Liver (tissue), 9 donors: ENCODE results near the gene CCDC61. TPM values are rescaled to one million over a fixed set of nuclear protein-coding genes. Genes with fewer than 3 reads are reported as not detected.

Experiments
- DNase-seq: peaks from one replicate; pipeline ENCODE4 v3.0.0-alpha.2; 2017; ENCODE audit warnings: low spot score
- H3K27ac ChIP-seq, 2 donors: one replicate each; pipeline ENCODE4 v1.7.0; 2013; ENCODE audit warnings: inconsistent platforms in 2 of 2, low read length in 2 of 2, control low read depth in 1 of 2, low read depth in 1 of 2, mild to moderate bottlenecking in 1 of 2
- H3K27me3 ChIP-seq, 4 donors: one replicate each; pipeline versions ENCODE4 v1.6.1 to v1.7.0; 2013; ENCODE audit warnings: low read length in 3 of 4, inconsistent platforms in 1 of 4, mild to moderate bottlenecking in 1 of 4, moderate library complexity in 1 of 4; ENCODE audit not compliant: control insufficient read depth in 4 of 4, insufficient read depth in 4 of 4
- H3K36me3 ChIP-seq, 4 donors: one replicate each; pipeline versions ENCODE4 v1.6.1 to v1.7.0; 2013; ENCODE audit warnings: low read length in 3 of 4, mild to moderate bottlenecking in 3 of 4, low read depth in 1 of 4, moderate library complexity in 1 of 4; ENCODE audit not compliant: control insufficient read depth in 4 of 4, insufficient read depth in 3 of 4
- H3K4me1 ChIP-seq, 4 donors: one replicate each; pipeline versions ENCODE4 v1.6.1 to v1.7.0; 2013; ENCODE audit warnings: low read length in 3 of 4, mild to moderate bottlenecking in 3 of 4, moderate library complexity in 1 of 4; ENCODE audit not compliant: control insufficient read depth in 4 of 4, insufficient read depth in 4 of 4
- H3K4me3 ChIP-seq, 3 donors: one replicate each; pipeline versions ENCODE4 v1.6.1 to v1.7.0; 2013; ENCODE audit warnings: low read length in 3 of 3, control low read depth in 1 of 3, low read depth in 1 of 3, mild to moderate bottlenecking in 1 of 3
- H3K9ac ChIP-seq, 2 donors: one replicate each; pipeline ENCODE4 v1.7.0; 2013; ENCODE audit warnings: low read length in 2 of 2, mild to moderate bottlenecking in 2 of 2, moderate library complexity in 2 of 2, control low read depth in 1 of 2, low read depth in 1 of 2
- H3K9me3 ChIP-seq, 4 donors: one replicate each; pipeline versions ENCODE4 v1.6.1 to v1.7.0; 2013; ENCODE audit warnings: low read length in 3 of 4; ENCODE audit not compliant: control insufficient read depth in 4 of 4
- ATF3 ChIP-seq: IDR thresholded peaks from 2 replicates; pipeline ENCODE4 v1.6.1; 2016; ENCODE audit warnings: antibody characterized with exemption
- EGR1 ChIP-seq, 2 donors: IDR thresholded peaks; 2 replicates each; pipeline ENCODE4 v1.6.1; 2016 to 2018; ENCODE audit warnings: antibody characterized with exemption in 2 of 2, low read depth in 2 of 2
- FOXA1 ChIP-seq: IDR thresholded peaks from 2 replicates; pipeline ENCODE4 v1.6.1; 2016; ENCODE audit warnings: antibody characterized with exemption
- FOXA2 ChIP-seq: IDR thresholded peaks from 2 replicates; pipeline ENCODE4 v1.6.1; 2016; ENCODE audit warnings: antibody characterized with exemption
- GABPA ChIP-seq, 2 donors: IDR thresholded peaks in 1 of 2; conservative IDR thresholded peaks in 1 of 2; 2 replicates each; pipeline ENCODE4 v1.6.1; 2016; ENCODE audit warnings: antibody characterized with exemption in 2 of 2, mild to moderate bottlenecking in 1 of 2, moderate library complexity in 1 of 2
- HNF4A ChIP-seq, 2 donors: conservative IDR thresholded peaks; 2 replicates each; pipeline ENCODE4 v1.6.1; 2016; ENCODE audit warnings: antibody characterized with exemption in 2 of 2, mild to moderate bottlenecking in 2 of 2
- HNF4G ChIP-seq: IDR thresholded peaks from 2 replicates; pipeline ENCODE4 v1.6.1; 2016; ENCODE audit warnings: antibody characterized with exemption
- JUND ChIP-seq, 2 donors: IDR thresholded peaks; 2 replicates each; pipeline ENCODE4 v1.6.1; 2016; ENCODE audit warnings: antibody characterized with exemption in 2 of 2
- MAX ChIP-seq: IDR thresholded peaks from 2 replicates; pipeline ENCODE4 v1.6.1; 2016; ENCODE audit warnings: antibody characterized with exemption
- NR2F2 ChIP-seq: IDR thresholded peaks from 2 replicates; pipeline ENCODE4 v1.6.1; 2016; ENCODE audit warnings: antibody characterized with exemption
- RAD21 ChIP-seq, 2 donors: IDR thresholded peaks; 2 replicates each; pipeline ENCODE4 v1.6.1; 2016; ENCODE audit warnings: antibody characterized with exemption in 2 of 2, mild to moderate bottlenecking in 2 of 2
- RXRA ChIP-seq, 2 donors: IDR thresholded peaks; 2 replicates each; pipeline ENCODE4 v1.6.1; 2017 to 2018; ENCODE audit warnings: antibody characterized with exemption in 2 of 2, mild to moderate bottlenecking in 1 of 2
- SP1 ChIP-seq: IDR thresholded peaks from 2 replicates; pipeline ENCODE4 v1.6.1; 2018; ENCODE audit warnings: antibody characterized with exemption, mild to moderate bottlenecking
- TAF1 ChIP-seq: conservative IDR thresholded peaks from 2 replicates; pipeline ENCODE4 v1.6.1; 2016; ENCODE audit warnings: antibody characterized with exemption, mild to moderate bottlenecking
- YY1 ChIP-seq: IDR thresholded peaks from 2 replicates; pipeline ENCODE4 v1.6.1; 2016; ENCODE audit warnings: antibody characterized with exemption, mild to moderate bottlenecking
- ZBTB33 ChIP-seq: IDR thresholded peaks from 2 replicates; pipeline ENCODE4 v1.6.1; 2016; ENCODE audit warnings: antibody characterized with exemption
- WGBS: extraction: QIAGEN DNeasy Blood & Tissue Kit; methylation state at CpG from one replicate; pipeline ENCODE4 v1.1.7; 2013; 5-methylcytosine and 5-hydroxymethylcytosine counted together
- polyA plus RNA-seq, 2 donors: library from polyadenylated mRNA; stranded (reverse) in 1 of 2; unstranded in 1 of 2; fragments of 200-250 nt in 1 of 2; fragments of >200 nt in 1 of 2; fragmentation: Nextera tagmentation in 1 of 2; extraction: Ambion mirVana in 1 of 2; gene quantifications; one replicate each; pipeline versions ENCODE4 v1.2.1 to v1.2.3, GENCODE V29; 2013 to 2015
- total RNA-seq, 2 donors: library from RNA; depleted of rRNA; stranded (reverse); fragments of >200 nt; gene quantifications; one replicate each; pipeline ENCODE4 v1.2.3, GENCODE V29; 2014
- TF ChIP-seq, protein P1 (sequence below): IDR thresholded peaks from 2 replicates; pipeline ENCODE4 v1.6.1; 2016; ENCODE audit warnings: antibody characterized with exemption, mild to moderate bottlenecking
- TF ChIP-seq, protein P2 (sequence below): fragments of 150-350 bp; IDR thresholded peaks from 2 replicates; pipeline ENCODE4 v1.5.1; 2017; ENCODE audit warnings: improper control_type of control experiment, low read depth, low read length; ENCODE audit not compliant: missing input control
- donor health status: healthy.
- donor health status: healthy.
- donor health status: healthy.
- donor health status: healthy.
- donor health status: healthy.

Gene CCDC61
- total and polyA plus RNA-seq, 4 donors = 1.7 to 6.3 (median 2.9) TPM

- H3K4me3 ChIP-seq = no peak overlapping the region
- peaks cover 8 to 24% (median 15%) of the 10 kb centered on the region in 4 donors for H3K4me1 ChIP-seq
- no peak overlapping the region for H3K9ac ChIP-seq
- H3K27ac ChIP-seq = no peak overlapping the region
- DNase-seq = no peak
- TF ChIP-seq FOXA1 = no peak
- no peak for TF ChIP-seq GABPA (IDR thresholded peaks at IDR 0.05 in 1 of 2, conservative IDR thresholded peaks at IDR 0.05 in 1 of 2)
- TF ChIP-seq NR2F2 = no peak
- no peak for TF ChIP-seq ATF3
- TF ChIP-seq JUND (IDR thresholded peaks at IDR 0.05) = no peak
- TF ChIP-seq YY1 = no peak
- no peak for TF ChIP-seq FOXA2
- TF ChIP-seq, protein P1, sequence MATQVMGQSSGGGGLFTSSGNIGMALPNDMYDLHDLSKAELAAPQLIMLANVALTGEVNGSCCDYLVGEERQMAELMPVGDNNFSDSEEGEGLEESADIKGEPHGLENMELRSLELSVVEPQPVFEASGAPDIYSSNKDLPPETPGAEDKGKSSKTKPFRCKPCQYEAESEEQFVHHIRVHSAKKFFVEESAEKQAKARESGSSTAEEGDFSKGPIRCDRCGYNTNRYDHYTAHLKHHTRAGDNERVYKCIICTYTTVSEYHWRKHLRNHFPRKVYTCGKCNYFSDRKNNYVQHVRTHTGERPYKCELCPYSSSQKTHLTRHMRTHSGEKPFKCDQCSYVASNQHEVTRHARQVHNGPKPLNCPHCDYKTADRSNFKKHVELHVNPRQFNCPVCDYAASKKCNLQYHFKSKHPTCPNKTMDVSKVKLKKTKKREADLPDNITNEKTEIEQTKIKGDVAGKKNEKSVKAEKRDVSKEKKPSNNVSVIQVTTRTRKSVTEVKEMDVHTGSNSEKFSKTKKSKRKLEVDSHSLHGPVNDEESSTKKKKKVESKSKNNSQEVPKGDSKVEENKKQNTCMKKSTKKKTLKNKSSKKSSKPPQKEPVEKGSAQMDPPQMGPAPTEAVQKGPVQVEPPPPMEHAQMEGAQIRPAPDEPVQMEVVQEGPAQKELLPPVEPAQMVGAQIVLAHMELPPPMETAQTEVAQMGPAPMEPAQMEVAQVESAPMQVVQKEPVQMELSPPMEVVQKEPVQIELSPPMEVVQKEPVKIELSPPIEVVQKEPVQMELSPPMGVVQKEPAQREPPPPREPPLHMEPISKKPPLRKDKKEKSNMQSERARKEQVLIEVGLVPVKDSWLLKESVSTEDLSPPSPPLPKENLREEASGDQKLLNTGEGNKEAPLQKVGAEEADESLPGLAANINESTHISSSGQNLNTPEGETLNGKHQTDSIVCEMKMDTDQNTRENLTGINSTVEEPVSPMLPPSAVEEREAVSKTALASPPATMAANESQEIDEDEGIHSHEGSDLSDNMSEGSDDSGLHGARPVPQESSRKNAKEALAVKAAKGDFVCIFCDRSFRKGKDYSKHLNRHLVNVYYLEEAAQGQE = no peak
- no peak for TF ChIP-seq ZBTB33
- TF ChIP-seq HNF4G = no peak
- TF ChIP-seq EGR1 (IDR thresholded peaks at IDR 0.05; ENCODE audit: low read depth in 2 of 2) = no peak
- TF ChIP-seq SP1 = no peak
- TF ChIP-seq HNF4A (conservative IDR thresholded peaks at IDR 0.05) = no peak
- TF ChIP-seq RAD21 (IDR thresholded peaks at IDR 0.05) = no peak
- TF ChIP-seq, protein P2, sequence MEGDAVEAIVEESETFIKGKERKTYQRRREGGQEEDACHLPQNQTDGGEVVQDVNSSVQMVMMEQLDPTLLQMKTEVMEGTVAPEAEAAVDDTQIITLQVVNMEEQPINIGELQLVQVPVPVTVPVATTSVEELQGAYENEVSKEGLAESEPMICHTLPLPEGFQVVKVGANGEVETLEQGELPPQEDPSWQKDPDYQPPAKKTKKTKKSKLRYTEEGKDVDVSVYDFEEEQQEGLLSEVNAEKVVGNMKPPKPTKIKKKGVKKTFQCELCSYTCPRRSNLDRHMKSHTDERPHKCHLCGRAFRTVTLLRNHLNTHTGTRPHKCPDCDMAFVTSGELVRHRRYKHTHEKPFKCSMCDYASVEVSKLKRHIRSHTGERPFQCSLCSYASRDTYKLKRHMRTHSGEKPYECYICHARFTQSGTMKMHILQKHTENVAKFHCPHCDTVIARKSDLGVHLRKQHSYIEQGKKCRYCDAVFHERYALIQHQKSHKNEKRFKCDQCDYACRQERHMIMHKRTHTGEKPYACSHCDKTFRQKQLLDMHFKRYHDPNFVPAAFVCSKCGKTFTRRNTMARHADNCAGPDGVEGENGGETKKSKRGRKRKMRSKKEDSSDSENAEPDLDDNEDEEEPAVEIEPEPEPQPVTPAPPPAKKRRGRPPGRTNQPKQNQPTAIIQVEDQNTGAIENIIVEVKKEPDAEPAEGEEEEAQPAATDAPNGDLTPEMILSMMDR = no peak
- no peak for TF ChIP-seq RXRA (IDR thresholded peaks at IDR 0.05)
- no peak for TF ChIP-seq TAF1
- no peak for TF ChIP-seq MAX
- peaks cover 0 to 5% (median 0%) of the 10 kb centered on the region in 4 donors for H3K36me3 ChIP-seq
- H3K27me3 ChIP-seq = no peaks in the 10 kb centered on the region
- WGBS = 98% methylated on average over 10 of the region's 10 CpGs
- no peaks in the 10 kb centered on the region for H3K9me3 ChIP-seq
These were observed 23.5 kb downstream of the CCDC61 start for GRCh38 chr19:46018729-46019251.
